ENCODE data around the gene JMY. TPM values are rescaled to one million over a fixed set of nuclear protein-coding genes. Genes with fewer than 3 reads are reported as not detected.
"Not testable (repeated sequence)": the region's sequence is repeated elsewhere in the genome, so short reads cannot be mapped to it uniquely, and the experiment has no call there.

The JMY gene
- total RNA-seq, 2 experiments from 2014 or later = 73.3 to 73.5 TPM

DNA sequence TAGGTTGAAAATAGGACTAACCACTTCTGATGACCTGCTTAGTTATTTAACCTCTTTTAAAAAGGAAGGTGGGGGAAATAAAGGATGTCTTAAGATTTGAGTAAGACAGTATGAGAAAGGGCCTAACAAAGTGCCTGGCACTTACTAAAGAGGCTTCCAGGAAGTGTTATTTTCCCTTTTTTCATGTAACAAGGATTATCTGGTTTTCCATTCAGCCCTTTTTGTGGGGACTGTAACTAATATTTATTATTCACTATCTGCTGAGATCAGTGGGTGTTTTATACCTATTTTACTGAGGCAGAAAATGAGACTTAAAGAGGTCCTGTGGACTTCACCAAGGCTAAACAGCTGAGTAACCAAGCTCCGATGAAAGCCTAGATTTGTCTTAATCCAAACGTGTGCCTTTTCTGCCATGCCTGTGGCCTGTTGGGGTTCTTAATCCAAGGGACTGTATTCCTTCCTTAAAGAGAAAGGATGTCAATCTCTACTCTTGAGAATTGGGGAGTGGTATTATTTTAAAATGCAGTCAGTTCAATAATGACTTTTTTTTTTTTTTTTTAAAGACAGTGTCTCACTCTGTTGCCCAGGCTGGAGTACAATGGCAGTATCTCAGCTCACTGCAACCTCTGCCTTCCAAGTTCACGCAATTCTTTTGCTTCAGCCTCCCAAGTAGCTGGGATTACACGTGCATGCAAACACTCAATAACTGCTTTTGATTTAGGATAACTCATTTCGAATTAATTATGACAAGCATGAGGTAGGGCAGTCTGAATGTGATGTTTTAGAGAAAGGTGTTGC lies 6.5 kb downstream of the JMY start:
- TF ChIP-seq, protein P1, sequence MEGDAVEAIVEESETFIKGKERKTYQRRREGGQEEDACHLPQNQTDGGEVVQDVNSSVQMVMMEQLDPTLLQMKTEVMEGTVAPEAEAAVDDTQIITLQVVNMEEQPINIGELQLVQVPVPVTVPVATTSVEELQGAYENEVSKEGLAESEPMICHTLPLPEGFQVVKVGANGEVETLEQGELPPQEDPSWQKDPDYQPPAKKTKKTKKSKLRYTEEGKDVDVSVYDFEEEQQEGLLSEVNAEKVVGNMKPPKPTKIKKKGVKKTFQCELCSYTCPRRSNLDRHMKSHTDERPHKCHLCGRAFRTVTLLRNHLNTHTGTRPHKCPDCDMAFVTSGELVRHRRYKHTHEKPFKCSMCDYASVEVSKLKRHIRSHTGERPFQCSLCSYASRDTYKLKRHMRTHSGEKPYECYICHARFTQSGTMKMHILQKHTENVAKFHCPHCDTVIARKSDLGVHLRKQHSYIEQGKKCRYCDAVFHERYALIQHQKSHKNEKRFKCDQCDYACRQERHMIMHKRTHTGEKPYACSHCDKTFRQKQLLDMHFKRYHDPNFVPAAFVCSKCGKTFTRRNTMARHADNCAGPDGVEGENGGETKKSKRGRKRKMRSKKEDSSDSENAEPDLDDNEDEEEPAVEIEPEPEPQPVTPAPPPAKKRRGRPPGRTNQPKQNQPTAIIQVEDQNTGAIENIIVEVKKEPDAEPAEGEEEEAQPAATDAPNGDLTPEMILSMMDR (IDR thresholded peaks at IDR 0.05) = no peak
- ATAC-seq (ENCODE audit: poor library complexity) (no peak), DNase-seq (no peak)
- POLR2A ChIA-PET = no interaction called here
- intact Hi-C loops (cut with DNase I, micrococcal nuclease) = loop anchor here in 1 of 2 experiments (5.0 kb wide), 1 partner anchor 35 kb away; no protein-coding TSS in a partner anchor
- peaks cover 34% of the 10 kb centered on the region for H3K4me1 ChIP-seq (ENCODE audit: insufficient read depth, low read length)
- no peaks in the 10 kb centered on the region for H3K9me3 ChIP-seq (ENCODE audit: control insufficient read depth in 1 of 2, insufficient read depth in 1 of 2, low read length in 2 of 2)
- peaks cover 18% of the 10 kb centered on the region for H3K36me3 Mint-ChIP-seq (ENCODE audit: low read depth)
- CTCF ChIA-PET = interaction anchor here (0.5 kb wide), 1 partner anchor 373 kb away, joined by 3 read pairs; no protein-coding TSS in a partner anchor
- no peaks in the 10 kb centered on the region for H3K9me3 Mint-ChIP-seq
- H3K27ac Mint-ChIP-seq = no peak overlapping the region
- H3K27ac ChIP-seq (ENCODE audit: low read depth in 1 of 2, low read length in 2 of 2) = no peak overlapping the region
- H3K4me3 Mint-ChIP-seq = peak overlapping the region; percentile 66
- no peak overlapping the region for H3K4me3 ChIP-seq (ENCODE audit: low read length)
- peaks cover 84% of the 10 kb centered on the region for H3K4me1 Mint-ChIP-seq (ENCODE audit: low read depth)
- H3K27me3 Mint-ChIP-seq = no peaks in the 10 kb centered on the region
- no peaks in the 10 kb centered on the region for H3K27me3 ChIP-seq (ENCODE audit: control insufficient read depth in 1 of 2, insufficient read depth in 2 of 2, low read length in 2 of 2)
- no peaks in the 10 kb centered on the region for H3K36me3 ChIP-seq (ENCODE audit: insufficient read depth, low read length)

DNA sequence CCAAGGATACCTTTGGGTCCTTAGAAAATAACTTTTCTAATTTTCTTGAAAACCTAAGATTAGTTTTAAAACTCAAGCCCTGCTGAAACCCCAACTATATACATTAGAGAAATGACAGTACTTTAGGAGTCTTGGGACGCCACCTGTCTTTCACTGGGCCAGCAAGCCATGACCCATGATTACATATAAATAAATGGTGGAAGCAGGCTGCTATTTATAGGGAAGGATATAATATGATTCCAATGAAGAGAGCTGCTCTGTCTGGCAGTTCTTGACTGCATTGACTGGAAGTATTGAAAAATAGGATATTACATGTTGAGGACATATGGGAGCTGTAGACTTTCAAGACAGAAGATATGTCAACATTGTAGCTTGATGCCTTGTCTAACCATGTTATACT lies 7.3 kb downstream of the JMY start:
- intact Hi-C loops (cut with DNase I, micrococcal nuclease) = loop anchor here in 1 of 2 experiments (5.0 kb wide), 1 partner anchor 34 kb away; no protein-coding TSS in a partner anchor
- no peak overlapping the region for H3K27ac Mint-ChIP-seq
- peak overlapping the region; percentile 2 for H3K4me3 Mint-ChIP-seq

DNA sequence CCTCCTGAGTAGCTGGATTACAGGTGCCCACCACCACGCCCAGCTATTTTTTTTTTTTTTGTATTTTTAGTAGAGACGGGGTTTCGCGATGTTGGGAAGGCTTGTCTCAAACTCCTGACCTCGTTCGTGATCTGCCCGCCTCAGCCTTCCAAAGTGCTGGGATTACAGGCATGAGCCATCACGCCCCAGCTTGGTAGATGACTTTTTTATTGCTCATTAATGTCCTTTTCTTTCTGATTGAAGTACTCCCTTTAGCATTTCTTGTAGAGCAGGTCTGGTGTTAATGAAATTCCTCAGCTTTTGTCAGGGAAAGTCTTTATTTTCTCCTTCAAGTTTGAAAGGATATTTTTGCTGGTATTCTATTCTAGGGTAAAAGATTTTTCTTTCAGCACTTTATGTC lies 18.1 kb downstream of the JMY start:
- H3K9me3 ChIP-seq (ENCODE audit: control insufficient read depth in 1 of 2, insufficient read depth in 1 of 2, low read length in 2 of 2); H3K4me3 Mint-ChIP-seq; H3K27me3 Mint-ChIP-seq; H3K27ac Mint-ChIP-seq; H3K27ac ChIP-seq (ENCODE audit: low read depth in 1 of 2, low read length in 2 of 2); H3K27me3 ChIP-seq (ENCODE audit: control insufficient read depth in 1 of 2, insufficient read depth in 2 of 2, low read length in 2 of 2); H3K9me3 Mint-ChIP-seq; H3K4me3 ChIP-seq (ENCODE audit: low read length); intact Hi-C loops (cut with DNase I, micrococcal nuclease); POLR2A ChIA-PET; CTCF ChIA-PET; H3K36me3 ChIP-seq (ENCODE audit: insufficient read depth, low read length); DNase-seq; ATAC-seq (ENCODE audit: poor library complexity): not testable (repeated sequence)
- peaks cover 24% of the 10 kb centered on the region for H3K4me1 ChIP-seq (ENCODE audit: insufficient read depth, low read length)
- Mint-ChIP-seq H3K4me1 (ENCODE audit: low read depth) (peaks cover 71% of the 10 kb centered on the region), H3K36me3 (ENCODE audit: low read depth) (peaks cover 46% of the 10 kb centered on the region)

More for the DNA sequence above, 7.3 kb downstream of the JMY start:
- H3K27me3 ChIP-seq (ENCODE audit: control insufficient read depth in 1 of 2, insufficient read depth in 2 of 2, low read length in 2 of 2) = no peaks in the 10 kb centered on the region
- CTCF ChIA-PET = interaction anchor here (0.5 kb wide), 1 partner anchor 373 kb away, joined by 3 read pairs; no protein-coding TSS in a partner anchor
- H3K4me3 ChIP-seq (ENCODE audit: low read length) = no peak overlapping the region
- no peaks in the 10 kb centered on the region for H3K36me3 ChIP-seq (ENCODE audit: insufficient read depth, low read length)
- Mint-ChIP-seq H3K27me3 (no peaks in the 10 kb centered on the region), H3K36me3 (ENCODE audit: low read depth) (peaks cover 10% of the 10 kb centered on the region), H3K4me1 (ENCODE audit: low read depth) (peaks cover 77% of the 10 kb centered on the region), H3K9me3 (no peaks in the 10 kb centered on the region)
- no peaks in the 10 kb centered on the region for H3K9me3 ChIP-seq (ENCODE audit: control insufficient read depth in 1 of 2, insufficient read depth in 1 of 2, low read length in 2 of 2)
- H3K27ac ChIP-seq (ENCODE audit: low read depth in 1 of 2, low read length in 2 of 2) = no peak overlapping the region
- POLR2A ChIA-PET = no interaction called here
- TF ChIP-seq, protein P1 (IDR thresholded peaks at IDR 0.05) = no peak
- no peak for DNase-seq
- peaks cover 33% of the 10 kb centered on the region for H3K4me1 ChIP-seq (ENCODE audit: insufficient read depth, low read length)
- no peak for ATAC-seq (ENCODE audit: poor library complexity)

Data from CD4-positive, alpha-beta T cell (primary cell).